MM.1S (cell line): Measurements from ENCODE around the gene OSCP1.

Experiments
- EZH2 ChIP-seq: fragments of 300-600 bp; sonication (generic); optimal IDR thresholded peaks from 2 replicates; pipeline ENCODE3; 2017; ENCODE audit warnings: low read depth, mild to moderate bottlenecking, antibody characterized with exemption, low read length, mixed read lengths
- TF ChIP-seq, protein P1 (sequence below): fragments of 300-600 bp; sonication (generic); IDR thresholded peaks from 2 replicates; pipeline ENCODE4 v1.5.1; 2016; ENCODE audit warnings: antibody characterized with exemption, low read length, mixed read lengths

DNA sequence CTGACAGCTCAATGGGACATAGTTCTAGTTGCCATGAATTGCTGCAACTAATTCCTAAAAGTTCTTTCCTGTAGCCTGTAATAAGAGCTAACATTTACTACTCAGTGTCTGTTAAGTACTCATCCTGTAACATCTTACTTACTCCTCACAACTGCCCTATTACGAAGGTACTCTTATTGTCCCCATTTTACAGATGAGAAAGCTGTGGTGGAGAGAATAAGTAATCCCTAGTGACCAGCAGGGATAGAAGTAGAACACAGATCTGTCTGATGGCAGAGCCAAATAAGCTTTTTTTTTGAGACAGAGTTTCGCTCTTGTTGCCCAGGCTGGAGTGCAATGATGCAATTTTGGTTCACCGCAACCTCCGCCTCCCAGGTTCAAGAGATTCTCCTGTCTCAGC lies 67.6 kb downstream of the OSCP1 start:
- TF ChIP-seq, protein P1, sequence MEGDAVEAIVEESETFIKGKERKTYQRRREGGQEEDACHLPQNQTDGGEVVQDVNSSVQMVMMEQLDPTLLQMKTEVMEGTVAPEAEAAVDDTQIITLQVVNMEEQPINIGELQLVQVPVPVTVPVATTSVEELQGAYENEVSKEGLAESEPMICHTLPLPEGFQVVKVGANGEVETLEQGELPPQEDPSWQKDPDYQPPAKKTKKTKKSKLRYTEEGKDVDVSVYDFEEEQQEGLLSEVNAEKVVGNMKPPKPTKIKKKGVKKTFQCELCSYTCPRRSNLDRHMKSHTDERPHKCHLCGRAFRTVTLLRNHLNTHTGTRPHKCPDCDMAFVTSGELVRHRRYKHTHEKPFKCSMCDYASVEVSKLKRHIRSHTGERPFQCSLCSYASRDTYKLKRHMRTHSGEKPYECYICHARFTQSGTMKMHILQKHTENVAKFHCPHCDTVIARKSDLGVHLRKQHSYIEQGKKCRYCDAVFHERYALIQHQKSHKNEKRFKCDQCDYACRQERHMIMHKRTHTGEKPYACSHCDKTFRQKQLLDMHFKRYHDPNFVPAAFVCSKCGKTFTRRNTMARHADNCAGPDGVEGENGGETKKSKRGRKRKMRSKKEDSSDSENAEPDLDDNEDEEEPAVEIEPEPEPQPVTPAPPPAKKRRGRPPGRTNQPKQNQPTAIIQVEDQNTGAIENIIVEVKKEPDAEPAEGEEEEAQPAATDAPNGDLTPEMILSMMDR = no peak
- TF ChIP-seq EZH2 = no peak
